ENCODE results near the gene SHB. TPM values are rescaled to one million over a fixed set of nuclear protein-coding genes. Genes with fewer than 3 reads are reported as not detected.

Gene SHB
- total RNA-seq, 1 donor from 2014 or later = 0.44 TPM

GRCh38 chr9:37948417-37948980 is 120.5 kb downstream of the SHB start:
- Mint-ChIP-seq H3K4me3 (no peak overlapping the region), H3K27ac (no peak overlapping the region), H3K36me3 (ENCODE audit: low read depth) (no peaks in the 10 kb centered on the region), H3K9me3 (no peaks in the 10 kb centered on the region), H3K4me1 (peaks cover 9% of the 10 kb centered on the region), H3K27me3 (peaks cover 4% of the 10 kb centered on the region)
- DNase-seq (no peak), ATAC-seq (ENCODE audit: low read depth) (no peak)
- CTCF ChIA-PET = no interaction called here
- POLR2A ChIA-PET = no interaction called here
- TF ChIP-seq CTCF (IDR thresholded peaks at IDR 0.05) = no peak
- intact Hi-C loops (cut with micrococcal nuclease) = no loop called here

- Mint-ChIP-seq H3K9me3 (no peaks in the 10 kb centered on the region), H3K4me1 (peaks cover 4% of the 10 kb centered on the region), H3K36me3 (ENCODE audit: low read depth) (no peaks in the 10 kb centered on the region), H3K27ac (no peak overlapping the region), H3K4me3 (no peak overlapping the region), H3K27me3 (peaks cover 4% of the 10 kb centered on the region)
- ATAC-seq (ENCODE audit: low read depth) (no peak), DNase-seq (no peak)
- TF ChIP-seq CTCF (IDR thresholded peaks at IDR 0.05) = no peak
- intact Hi-C loops (cut with micrococcal nuclease) = no loop called here
- ChIA-PET POLR2A (no interaction called here), CTCF (no interaction called here)
Observed at GRCh38 chr9:37947977-37948376, 121.0 kb downstream of the SHB start.

- POLR2A ChIA-PET = no interaction called here
- peaks cover 4% of the 10 kb centered on the region for H3K27me3 Mint-ChIP-seq
- intact Hi-C loops (cut with micrococcal nuclease) = no loop called here
Observed at GRCh38 chr9:37947471-37947870, 121.6 kb downstream of the SHB start.

GRCh38 chr9:37946971-37947370 is 122.1 kb downstream of the SHB start:
- intact Hi-C loops (cut with micrococcal nuclease) = no loop called here
- ChIA-PET POLR2A (no interaction called here), CTCF (no interaction called here)
- Mint-ChIP-seq H3K27me3 (peaks cover 6% of the 10 kb centered on the region), H3K4me1 (no peaks in the 10 kb centered on the region), H3K36me3 (ENCODE audit: low read depth) (no peaks in the 10 kb centered on the region), H3K27ac (no peak overlapping the region), H3K4me3 (no peak overlapping the region), H3K9me3 (no peaks in the 10 kb centered on the region)
- no peak for TF ChIP-seq CTCF (IDR thresholded peaks at IDR 0.05)
- DNase-seq (no peak), ATAC-seq (ENCODE audit: low read depth) (no peak)

More at GRCh38 chr9:37947471-37947870, 121.6 kb downstream of the SHB start:
- Mint-ChIP-seq H3K9me3 (no peaks in the 10 kb centered on the region), H3K4me1 (peaks cover under 1% of the 10 kb centered on the region), H3K36me3 (ENCODE audit: low read depth) (no peaks in the 10 kb centered on the region), H3K4me3 (no peak overlapping the region), H3K27ac (no peak overlapping the region)
- CTCF ChIA-PET = no interaction called here
- no peak for DNase-seq
- ATAC-seq (ENCODE audit: low read depth) = no peak
- TF ChIP-seq CTCF (IDR thresholded peaks at IDR 0.05) = no peak

GRCh38 chr9:37946041-37946440 is 123.0 kb downstream of the SHB start:
- Mint-ChIP-seq H3K4me3 (no peak overlapping the region), H3K36me3 (ENCODE audit: low read depth) (no peaks in the 10 kb centered on the region), H3K9me3 (no peaks in the 10 kb centered on the region), H3K27me3 (peaks cover 7% of the 10 kb centered on the region), H3K4me1 (no peaks in the 10 kb centered on the region), H3K27ac (no peak overlapping the region)
- intact Hi-C loops (cut with micrococcal nuclease) = no loop called here
- no peak for TF ChIP-seq CTCF (IDR thresholded peaks at IDR 0.05)
- CTCF ChIA-PET = no interaction called here
- POLR2A ChIA-PET = no interaction called here
- DNase-seq (no peak), ATAC-seq (ENCODE audit: low read depth) (peak; percentile 21)
